ENCODE measurements around the gene AOPEP. TPM values are rescaled to one million over a fixed set of nuclear protein-coding genes. Genes with fewer than 3 reads are reported as not detected.
A peak's percentile ranks its signal among the peaks of the same experiment; 100 is the strongest.

The AOPEP gene
- total and polyA plus RNA-seq, 2 of the 13 experiments (the other 11 are each of a cell fraction or from before 2014, with no cell fraction given) = 22.2 to 41.6 TPM

DNA sequence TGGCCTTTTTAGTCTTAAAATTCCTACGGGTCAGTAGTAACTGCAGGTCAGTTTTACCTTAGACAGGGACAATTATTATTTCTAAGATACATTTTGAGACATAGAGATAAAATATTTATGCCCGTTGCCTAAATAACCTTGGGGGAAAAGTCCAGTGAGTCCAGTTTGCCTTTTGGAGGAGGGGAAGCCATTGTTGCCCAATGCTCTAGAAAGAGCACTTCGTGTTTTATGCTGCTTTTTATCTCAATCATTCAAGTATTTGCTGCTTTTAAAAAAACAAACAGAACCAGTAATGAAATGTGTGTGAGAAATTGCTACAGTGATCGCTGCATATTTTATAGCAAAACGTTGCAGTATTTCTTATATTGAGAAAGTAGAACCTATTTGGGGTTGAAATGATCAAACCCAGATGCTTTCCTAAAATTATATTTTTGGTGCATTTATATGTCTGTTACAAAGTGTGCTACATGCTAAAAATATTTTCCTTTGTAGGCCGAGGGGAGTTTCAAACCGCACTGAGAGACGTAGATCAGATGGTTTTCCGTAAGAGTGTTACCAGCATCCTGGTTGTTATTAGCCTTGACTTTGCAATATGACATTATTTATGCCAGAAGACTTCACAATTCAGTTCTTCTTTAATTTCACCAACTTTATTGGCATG is 266.8 kb downstream of the AOPEP start (continued):
- TF ChIP-seq, protein P1, sequence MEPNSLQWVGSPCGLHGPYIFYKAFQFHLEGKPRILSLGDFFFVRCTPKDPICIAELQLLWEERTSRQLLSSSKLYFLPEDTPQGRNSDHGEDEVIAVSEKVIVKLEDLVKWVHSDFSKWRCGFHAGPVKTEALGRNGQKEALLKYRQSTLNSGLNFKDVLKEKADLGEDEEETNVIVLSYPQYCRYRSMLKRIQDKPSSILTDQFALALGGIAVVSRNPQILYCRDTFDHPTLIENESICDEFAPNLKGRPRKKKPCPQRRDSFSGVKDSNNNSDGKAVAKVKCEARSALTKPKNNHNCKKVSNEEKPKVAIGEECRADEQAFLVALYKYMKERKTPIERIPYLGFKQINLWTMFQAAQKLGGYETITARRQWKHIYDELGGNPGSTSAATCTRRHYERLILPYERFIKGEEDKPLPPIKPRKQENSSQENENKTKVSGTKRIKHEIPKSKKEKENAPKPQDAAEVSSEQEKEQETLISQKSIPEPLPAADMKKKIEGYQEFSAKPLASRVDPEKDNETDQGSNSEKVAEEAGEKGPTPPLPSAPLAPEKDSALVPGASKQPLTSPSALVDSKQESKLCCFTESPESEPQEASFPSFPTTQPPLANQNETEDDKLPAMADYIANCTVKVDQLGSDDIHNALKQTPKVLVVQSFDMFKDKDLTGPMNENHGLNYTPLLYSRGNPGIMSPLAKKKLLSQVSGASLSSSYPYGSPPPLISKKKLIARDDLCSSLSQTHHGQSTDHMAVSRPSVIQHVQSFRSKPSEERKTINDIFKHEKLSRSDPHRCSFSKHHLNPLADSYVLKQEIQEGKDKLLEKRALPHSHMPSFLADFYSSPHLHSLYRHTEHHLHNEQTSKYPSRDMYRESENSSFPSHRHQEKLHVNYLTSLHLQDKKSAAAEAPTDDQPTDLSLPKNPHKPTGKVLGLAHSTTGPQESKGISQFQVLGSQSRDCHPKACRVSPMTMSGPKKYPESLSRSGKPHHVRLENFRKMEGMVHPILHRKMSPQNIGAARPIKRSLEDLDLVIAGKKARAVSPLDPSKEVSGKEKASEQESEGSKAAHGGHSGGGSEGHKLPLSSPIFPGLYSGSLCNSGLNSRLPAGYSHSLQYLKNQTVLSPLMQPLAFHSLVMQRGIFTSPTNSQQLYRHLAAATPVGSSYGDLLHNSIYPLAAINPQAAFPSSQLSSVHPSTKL (CRISPR knock-in tag; IDR thresholded peaks at IDR 0.05) = peak; percentile 64
- no peak for TF ChIP-seq ONECUT2 (CRISPR knock-in tag; IDR thresholded peaks at IDR 0.05)
- no peak for TF ChIP-seq FOXK1 (CRISPR knock-in tag; IDR thresholded peaks at IDR 0.05; ENCODE audit: borderline replicate concordance, low read depth)
- TF ChIP-seq ZNF768 (CRISPR knock-in tag; IDR thresholded peaks at IDR 0.05) = no peak
- TF ChIP-seq JDP2 (CRISPR knock-in tag; IDR thresholded peaks at IDR 0.05; ENCODE audit: borderline replicate concordance) = no peak
- TF ChIP-seq ZNF883 (CRISPR knock-in tag; IDR thresholded peaks at IDR 0.05; ENCODE audit: not compliant biosample characterization) = no peak
- no peak for TF ChIP-seq ZMAT5 (CRISPR knock-in tag; IDR thresholded peaks at IDR 0.05; ENCODE audit: borderline replicate concordance, low read depth)
- no peak for TF ChIP-seq ATF5 (CRISPR knock-in tag; IDR thresholded peaks at IDR 0.05; ENCODE audit: low read depth)
- TF ChIP-seq, protein P2, sequence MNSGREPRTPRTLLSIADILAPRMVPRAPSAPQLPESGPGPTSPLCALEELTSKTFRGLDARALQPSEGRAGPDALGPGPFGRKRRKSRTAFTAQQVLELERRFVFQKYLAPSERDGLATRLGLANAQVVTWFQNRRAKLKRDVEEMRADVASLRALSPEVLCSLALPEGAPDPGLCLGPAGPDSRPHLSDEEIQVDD (CRISPR knock-in tag; IDR thresholded peaks at IDR 0.05; ENCODE audit: borderline replicate concordance) = no peak
- 0 out of 2 replicates have a peak, but pooled peaks have one; percentile 3 for TF ChIP-seq PHF21A (CRISPR knock-in tag; IDR thresholded peaks at IDR 0.05)
- TF ChIP-seq ZSCAN22 (CRISPR knock-in tag; IDR thresholded peaks at IDR 0.05) = no peak
- no peak for TF ChIP-seq ATF6 (CRISPR knock-in tag; conservative IDR thresholded peaks at IDR 0.05)
- TF ChIP-seq ZNF609 (CRISPR knock-in tag; IDR thresholded peaks at IDR 0.05; ENCODE audit: borderline replicate concordance) = no peak
